Gastrocnemius medialis (tissue), 4 donors: ENCODE data around the gene LAMA1. TPM values are rescaled to one million over a fixed set of nuclear protein-coding genes. Genes with fewer than 3 reads are reported as not detected.
A peak's percentile ranks its signal among the peaks of the same experiment; 100 is the strongest.

ENCODE experiments used
- ATAC-seq, 2 donors: fragments of 150-250 bp; one replicate each; pipeline ENCODE4 v1.9.1; 2016
- DNase-seq, 2 donors: peaks; one replicate each; pipeline ENCODE4 v3.0.0-alpha.2; 2019
- H3K27ac ChIP-seq, 4 donors: fragments of 200-600 bp; sonication (generic); 1 replicate in 1 of 4; 2 replicates in 3 of 4; pipeline ENCODE4 v1.5.1; 2016 to 2018; ENCODE audit warnings: mild to moderate bottlenecking in 2 of 4, moderate library complexity in 1 of 4
- H3K27me3 ChIP-seq, 3 donors: fragments of 200-600 bp; sonication (generic) in 2 of 3; 1 replicate in 1 of 3; 2 replicates in 2 of 3; pipeline versions ENCODE4 v1.5.1 to v1.6.0; 2016 to 2019; ENCODE audit warnings: mild to moderate bottlenecking in 1 of 3, moderate library complexity in 1 of 3
- H3K36me3 ChIP-seq, 2 donors: fragments of 200-600 bp; sonication (generic) in 1 of 2; one replicate each; pipeline ENCODE4 v1.5.1; 2017 to 2018
- H3K4me1 ChIP-seq, 2 donors: fragments of 200-600 bp; sonication (generic) in 1 of 2; one replicate each; pipeline ENCODE4 v1.5.1; 2016 to 2017; ENCODE audit warnings: mild to moderate bottlenecking in 2 of 2
- H3K4me3 ChIP-seq, 4 donors: fragments of 200-600 bp; sonication (generic) in 3 of 4; 1 replicate in 1 of 4; 2 replicates in 3 of 4; pipeline ENCODE4 v1.5.1; 2016 to 2019; ENCODE audit warnings: mild to moderate bottlenecking in 2 of 4
- H3K9me3 ChIP-seq, 3 donors: fragments of 200-600 bp; sonication (generic) in 2 of 3; 1 replicate in 1 of 3; 2 replicates in 2 of 3; pipeline ENCODE4 v1.5.1; 2016 to 2019
- CTCF ChIP-seq, 5 experiments: fragments of 450-650 bp in 3 of 5; fragments of 200-600 bp in 2 of 5; sonication (generic) in 2 of 5; IDR thresholded peaks in 4 of 5; conservative IDR thresholded peaks in 1 of 5; 1 replicate in 4 of 5; 2 replicates in 1 of 5; pipeline ENCODE4 v1.5.1; 2016 to 2019; ENCODE audit warnings: antibody characterized with exemption in 5 of 5, mild to moderate bottlenecking in 3 of 5, moderate library complexity in 3 of 5
- POLR2A ChIP-seq, 2 donors: fragments of 450-650 bp; IDR thresholded peaks; one replicate each; pipeline ENCODE4 v1.6.1; 2017; ENCODE audit warnings: antibody characterized with exemption in 2 of 2, mild to moderate bottlenecking in 2 of 2, moderate library complexity in 2 of 2
- in situ Hi-C, 4 donors: fragments of 200-750 bp; cut with MboI; loops; one replicate each; pipeline versions ENCODE4 v1.15.0 to v1.8.0; 2017; ENCODE audit warnings: low sequenced_read_pairs in 4 of 4
- intact Hi-C: fragments of 100-400 bp; cut with DNase I; formaldehyde crosslinking; loops from one replicate; pipeline ENCODE4 v1.15.1; 2023; ENCODE audit warnings: low total_unique reads
- total RNA-seq, 4 donors: library from RNA; depleted of rRNA; stranded (reverse); fragments of >200 nt; gene quantifications; one replicate each; pipeline versions ENCODE4 v1.1.0 to v1.2.3, GENCODE V29; 2016

The LAMA1 gene
- total RNA-seq, 4 donors from 2014 or later = 0.05 to 0.44 (median 0.09) TPM

GRCh38 chr18:7038330-7038851 lies 79.2 kb downstream of the LAMA1 start:
- peak overlapping the region in 3 of 4 donors; percentile 37 to 57 (median 51) for H3K27ac ChIP-seq
- intact Hi-C loops = loop anchor here (5.0 kb wide), 1 partner anchor 139 kb away; no protein-coding TSS in a partner anchor
- DNase-seq (peak; percentile 48 to 78), ATAC-seq (peak; percentile 92 to 95)
- peak overlapping the region in 2 of 4 donors; percentile 10 to 29 for H3K4me3 ChIP-seq
- H3K9me3 ChIP-seq = no peaks in the 10 kb centered on the region
- in situ Hi-C loops = no loop called here
- no peaks in the 10 kb centered on the region for H3K4me1 ChIP-seq
- H3K27me3 ChIP-seq = no peaks in the 10 kb centered on the region
- H3K36me3 ChIP-seq = no peaks in the 10 kb centered on the region
- TF ChIP-seq CTCF (IDR thresholded peaks at IDR 0.05 in 4 of 5, conservative IDR thresholded peaks at IDR 0.05 in 1 of 5) (peak; percentile 10 to 61 (median 43)), POLR2A (IDR thresholded peaks at IDR 0.05) (no peak)

- intact Hi-C loops = loop anchor here (5.0 kb wide), 1 partner anchor 140 kb away; no protein-coding TSS in a partner anchor
- H3K27ac ChIP-seq = no peak overlapping the region
Observed at GRCh38 chr18:7037470-7037869, 80.1 kb downstream of the LAMA1 start.

GRCh38 chr18:7035807-7036206 lies 81.8 kb downstream of the LAMA1 start:
- intact Hi-C loops = loop anchor here (5.0 kb wide), 1 partner anchor 141 kb away; no protein-coding TSS in a partner anchor
- H3K27ac ChIP-seq = no peak overlapping the region
- H3K27me3 ChIP-seq = no peaks in the 10 kb centered on the region
- in situ Hi-C loops = no loop called here
- no peaks in the 10 kb centered on the region for H3K36me3 ChIP-seq
- no peaks in the 10 kb centered on the region for H3K4me1 ChIP-seq
- TF ChIP-seq CTCF (IDR thresholded peaks at IDR 0.05 in 4 of 5, conservative IDR thresholded peaks at IDR 0.05 in 1 of 5) = no peak
- TF ChIP-seq POLR2A (IDR thresholded peaks at IDR 0.05) = no peak
- H3K4me3 ChIP-seq = no peak overlapping the region
- DNase-seq (no peak), ATAC-seq (no peak)
- H3K9me3 ChIP-seq = no peaks in the 10 kb centered on the region

More at GRCh38 chr18:7037470-7037869, 80.1 kb downstream of the LAMA1 start:
- TF ChIP-seq POLR2A (IDR thresholded peaks at IDR 0.05) = no peak
- no peak for DNase-seq
- Histone ChIP-seq H3K4me3 (no peak overlapping the region), H3K27me3 (no peaks in the 10 kb centered on the region), H3K9me3 (no peaks in the 10 kb centered on the region), H3K4me1 (no peaks in the 10 kb centered on the region), H3K36me3 (no peaks in the 10 kb centered on the region)
- in situ Hi-C loops = no loop called here
- no peak for ATAC-seq

GRCh38 chr18:7034924-7035323 lies 82.7 kb downstream of the LAMA1 start:
- DNase-seq (no peak), ATAC-seq (no peak)
- Histone ChIP-seq H3K36me3 (no peaks in the 10 kb centered on the region), H3K4me1 (no peaks in the 10 kb centered on the region), H3K4me3 (no peak overlapping the region), H3K9me3 (no peaks in the 10 kb centered on the region), H3K27me3 (no peaks in the 10 kb centered on the region), H3K27ac (no peak overlapping the region)
- in situ Hi-C loops (no loop called here), intact Hi-C loops (loop anchor here (5.0 kb wide), 1 partner anchor 142 kb away; no protein-coding TSS in a partner anchor)
- TF ChIP-seq POLR2A (IDR thresholded peaks at IDR 0.05) = no peak
- TF ChIP-seq CTCF (IDR thresholded peaks at IDR 0.05 in 4 of 5, conservative IDR thresholded peaks at IDR 0.05 in 1 of 5) = no peak

GRCh38 chr18:7032537-7032936 lies 85.1 kb downstream of the LAMA1 start:
- in situ Hi-C loops = no loop called here

More at GRCh38 chr18:7032537-7032936, 85.1 kb downstream of the LAMA1 start:
- intact Hi-C loops = no loop called here
- DNase-seq = no peak
- TF ChIP-seq CTCF (IDR thresholded peaks at IDR 0.05 in 4 of 5, conservative IDR thresholded peaks at IDR 0.05 in 1 of 5) (no peak), POLR2A (IDR thresholded peaks at IDR 0.05) (no peak)
- H3K36me3 ChIP-seq = no peaks in the 10 kb centered on the region
- no peaks in the 10 kb centered on the region for H3K4me1 ChIP-seq
- H3K9me3 ChIP-seq = no peaks in the 10 kb centered on the region
- no peaks in the 10 kb centered on the region for H3K27me3 ChIP-seq
- no peak overlapping the region for H3K4me3 ChIP-seq
- ATAC-seq = no peak
- H3K27ac ChIP-seq = no peak overlapping the region
